Neural crest cell (in vitro differentiated cells): ENCODE results near the gene CEP104. TPM values are rescaled to one million over a fixed set of nuclear protein-coding genes. Genes with fewer than 3 reads are reported as not detected.

Experiments used
- DNase-seq: peaks from one replicate; pipeline ENCODE4 v3.0.0; 2021; ENCODE audit warnings: low read depth, mixed read lengths, low spot score
- H3K27ac Mint-ChIP-seq: one replicate; pipeline ENCODE4 v1.8.0; 2021; ENCODE audit warnings: mild to moderate bottlenecking, mixed read lengths; ENCODE audit not compliant: unreplicated experiment
- H3K27me3 Mint-ChIP-seq: 2 replicates; pipeline ENCODE4 v1.8.0; 2021; ENCODE audit warnings: low read depth, mild to moderate bottlenecking, mixed read lengths
- H3K36me3 Mint-ChIP-seq: 2 replicates; pipeline ENCODE4 v1.8.0; 2021; ENCODE audit warnings: low read depth, mild to moderate bottlenecking, mixed read lengths
- H3K4me1 Mint-ChIP-seq: 2 replicates; pipeline ENCODE4 v1.8.0; 2021; ENCODE audit warnings: mixed read lengths
- H3K4me3 Mint-ChIP-seq: one replicate; pipeline ENCODE4 v1.8.0; 2021; ENCODE audit warnings: mild to moderate bottlenecking, mixed read lengths
- H3K9me3 Mint-ChIP-seq: 2 replicates; pipeline ENCODE4 v1.8.0; 2021; ENCODE audit warnings: mixed read lengths
- total RNA-seq: library from RNA; stranded (reverse); gene quantifications from 2 replicates; pipeline ENCODE4 v1.2.1, GENCODE V29; 2021
- TF ChIP-seq, protein P1 (sequence below): fragments of 200-600 bp; sonication (generic); conservative IDR thresholded peaks from 2 replicates; pipeline ENCODE4 v1.5.0; 2021; ENCODE audit warnings: antibody characterized with exemption, mild to moderate bottlenecking

Gene CEP104
- total RNA-seq, 1 donor from 2014 or later = 36.2 TPM

DNA sequence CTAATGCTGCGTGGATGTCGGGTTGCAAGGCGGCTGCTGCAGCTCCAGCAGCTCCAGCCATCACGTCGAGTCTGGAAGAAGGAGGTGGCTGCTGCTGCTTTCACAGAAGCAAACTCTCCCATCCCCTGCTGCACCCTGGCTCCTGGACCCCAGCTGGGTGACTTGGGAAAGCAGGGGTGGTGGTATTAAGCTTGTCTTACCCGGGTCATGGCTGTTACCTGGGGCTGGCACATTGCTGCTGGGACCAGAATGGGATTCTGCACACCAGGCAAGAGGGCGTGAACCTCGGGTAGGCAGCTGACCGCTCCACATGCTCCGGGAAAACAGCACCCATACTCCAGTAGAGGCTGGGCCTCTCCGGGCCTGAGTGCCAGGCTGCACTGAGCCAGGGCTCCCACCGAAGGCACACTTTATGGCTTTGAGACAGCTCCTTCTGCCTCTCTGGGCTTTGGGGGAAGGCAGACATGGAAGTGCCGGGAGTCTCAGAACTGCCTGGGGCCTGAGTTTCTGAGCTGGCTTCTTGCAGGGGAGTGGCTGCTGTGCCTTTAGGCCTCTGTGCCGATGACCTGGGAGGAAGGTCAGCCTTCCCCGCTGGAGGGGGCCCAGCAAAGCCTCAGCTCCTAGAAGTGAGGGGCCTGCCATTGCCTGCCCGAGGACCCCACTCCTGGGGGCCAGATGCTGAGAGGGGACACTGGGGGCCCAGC is 83.3 kb downstream of the CEP104 start:
- no peak for DNase-seq
- no peaks in the 10 kb centered on the region for H3K36me3 Mint-ChIP-seq
- no peaks in the 10 kb centered on the region for H3K27me3 Mint-ChIP-seq
- TF ChIP-seq, protein P1, sequence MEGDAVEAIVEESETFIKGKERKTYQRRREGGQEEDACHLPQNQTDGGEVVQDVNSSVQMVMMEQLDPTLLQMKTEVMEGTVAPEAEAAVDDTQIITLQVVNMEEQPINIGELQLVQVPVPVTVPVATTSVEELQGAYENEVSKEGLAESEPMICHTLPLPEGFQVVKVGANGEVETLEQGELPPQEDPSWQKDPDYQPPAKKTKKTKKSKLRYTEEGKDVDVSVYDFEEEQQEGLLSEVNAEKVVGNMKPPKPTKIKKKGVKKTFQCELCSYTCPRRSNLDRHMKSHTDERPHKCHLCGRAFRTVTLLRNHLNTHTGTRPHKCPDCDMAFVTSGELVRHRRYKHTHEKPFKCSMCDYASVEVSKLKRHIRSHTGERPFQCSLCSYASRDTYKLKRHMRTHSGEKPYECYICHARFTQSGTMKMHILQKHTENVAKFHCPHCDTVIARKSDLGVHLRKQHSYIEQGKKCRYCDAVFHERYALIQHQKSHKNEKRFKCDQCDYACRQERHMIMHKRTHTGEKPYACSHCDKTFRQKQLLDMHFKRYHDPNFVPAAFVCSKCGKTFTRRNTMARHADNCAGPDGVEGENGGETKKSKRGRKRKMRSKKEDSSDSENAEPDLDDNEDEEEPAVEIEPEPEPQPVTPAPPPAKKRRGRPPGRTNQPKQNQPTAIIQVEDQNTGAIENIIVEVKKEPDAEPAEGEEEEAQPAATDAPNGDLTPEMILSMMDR = no peak
- H3K4me1 Mint-ChIP-seq = peaks cover 11% of the 10 kb centered on the region
- no peak overlapping the region for H3K27ac Mint-ChIP-seq
- no peaks in the 10 kb centered on the region for H3K9me3 Mint-ChIP-seq
- H3K4me3 Mint-ChIP-seq = peak overlapping the region; percentile 61

DNA sequence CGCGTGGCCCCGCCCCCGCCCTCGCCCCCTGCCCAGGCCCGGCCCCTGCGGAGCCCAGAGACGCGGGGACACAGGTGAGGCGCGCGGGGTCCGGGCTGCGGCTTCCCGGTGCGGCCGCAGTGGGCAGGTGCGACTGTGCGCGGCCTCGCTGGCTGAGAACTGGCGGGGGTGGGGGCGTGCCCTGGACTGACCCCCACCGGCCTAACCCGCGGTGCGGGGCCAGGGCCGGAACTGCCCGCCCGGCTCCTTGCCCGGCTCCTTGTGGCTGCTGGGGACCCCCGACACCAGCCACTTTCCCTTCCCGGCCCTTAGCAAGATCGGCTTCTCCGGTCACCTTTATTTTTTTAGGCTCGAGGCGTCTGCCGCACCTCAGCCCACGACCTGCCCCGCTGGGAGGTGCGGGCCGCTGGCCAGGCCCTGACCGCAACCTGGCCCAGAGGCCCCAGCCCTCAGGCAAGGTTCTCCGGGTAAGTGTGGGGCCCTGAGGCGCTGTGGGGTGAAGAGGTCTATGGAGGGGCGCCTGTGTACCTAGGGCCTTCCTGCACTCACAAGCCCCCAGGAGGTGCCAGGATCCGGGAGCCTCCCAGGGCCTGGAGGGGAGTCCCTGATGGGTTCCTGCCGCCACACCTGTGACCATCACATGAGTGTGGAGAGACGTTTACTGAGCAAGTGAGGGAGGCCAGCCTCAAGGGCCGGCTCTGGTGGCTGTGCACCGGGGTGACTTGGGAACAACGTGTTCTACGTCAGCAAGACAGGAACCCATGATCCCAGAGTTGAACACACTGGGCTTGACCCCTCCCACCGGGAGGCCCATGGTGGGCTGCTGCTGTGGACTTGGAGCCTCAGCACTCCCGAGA is 84.1 kb downstream of the CEP104 start, which contains the start of gene SMIM1:
Gene SMIM1, plus strand, starts transcription at position 35 of the 857 bp plus-strand sequence. CDS start 2,625 bp downstream, outside the sequence.
- Mint-ChIP-seq H3K36me3 (no peaks in the 10 kb centered on the region), H3K27me3 (no peaks in the 10 kb centered on the region), H3K4me3 (peak within 1 kb of the TSS; percentile 66), H3K9me3 (no peaks in the 10 kb centered on the region), H3K27ac (no peak within 1 kb of the TSS), H3K4me1 (peaks cover 11% of the 10 kb centered on the region)
- DNase-seq = no peak
- TF ChIP-seq, protein P1 = no peak

- TF ChIP-seq, protein P1 = no peak
- no peaks in the 10 kb centered on the region for H3K36me3 Mint-ChIP-seq
- no peaks in the 10 kb centered on the region for H3K27me3 Mint-ChIP-seq
- H3K4me1 Mint-ChIP-seq = peaks cover 11% of the 10 kb centered on the region
- H3K27ac Mint-ChIP-seq = no peak overlapping the region
- no peaks in the 10 kb centered on the region for H3K9me3 Mint-ChIP-seq
- DNase-seq = peak; percentile 87
- H3K4me3 Mint-ChIP-seq = peak overlapping the region; percentile 66
Measured at GRCh38 chr1:3772027-3772714, 84.8 kb downstream of the CEP104 start.

- H3K36me3 Mint-ChIP-seq = no peaks in the 10 kb centered on the region
- peak overlapping the region; percentile 66 for H3K4me3 Mint-ChIP-seq
- H3K9me3 Mint-ChIP-seq = no peaks in the 10 kb centered on the region
- TF ChIP-seq, protein P1 = no peak
- H3K4me1 Mint-ChIP-seq = peaks cover 11% of the 10 kb centered on the region
- no peaks in the 10 kb centered on the region for H3K27me3 Mint-ChIP-seq
- no peak overlapping the region for H3K27ac Mint-ChIP-seq
- DNase-seq = no peak
Measured at GRCh38 chr1:3771108-3772026, 85.6 kb downstream of the CEP104 start.
